ENCODE measurements around the gene NLRP5.
"Not testable (repeated sequence)": the region's sequence is repeated elsewhere in the genome, so short reads cannot be mapped to it uniquely, and the experiment has no call there.

Gene NLRP5

DNA sequence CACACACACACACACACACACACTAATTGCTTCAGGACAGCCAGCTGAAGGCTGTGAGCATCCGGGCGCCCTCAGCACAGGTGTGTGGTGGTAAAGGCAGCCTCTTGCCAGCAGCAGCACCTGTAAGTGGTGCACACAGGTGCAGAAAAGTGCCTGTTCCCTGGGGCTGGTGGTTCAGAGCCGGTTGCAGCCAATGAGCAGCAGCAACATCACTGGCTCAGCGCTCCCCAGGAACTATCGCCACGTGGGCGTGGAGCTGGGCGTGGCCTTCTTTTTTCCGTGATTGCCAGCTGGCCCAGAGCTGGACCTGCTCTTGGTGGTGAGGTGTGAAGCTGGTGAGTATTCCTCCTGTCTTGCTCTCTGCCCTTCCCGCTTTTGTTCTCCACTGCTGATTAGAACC lies at the start of gene NLRP5:
NLRP5 (plus strand) TSS at position 289 of the 400 bp plus-strand sequence.
- DNase-seq, result no peak

DNA sequence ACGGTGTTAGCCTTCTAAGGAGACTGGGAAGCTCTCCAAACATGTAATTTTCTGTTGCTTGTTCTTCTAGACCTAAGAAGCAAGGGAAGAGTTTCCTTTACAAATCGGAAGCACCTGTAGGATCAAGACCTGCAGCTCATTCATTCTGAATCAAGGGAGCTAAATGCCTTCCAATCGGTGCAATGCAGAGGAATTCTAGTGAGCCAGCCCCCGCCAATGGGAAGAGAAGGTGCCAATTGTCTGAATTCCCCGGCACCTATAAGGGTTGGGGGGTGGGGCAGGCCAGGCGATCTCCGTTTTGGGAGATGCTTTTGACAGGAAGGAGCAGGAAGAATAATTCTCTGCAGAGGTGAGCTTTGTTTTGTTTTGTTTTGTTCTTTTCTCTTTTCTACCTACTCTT lies 47.4 kb upstream of the NLRP5 start:
- DNase-seq, result no peak

DNA sequence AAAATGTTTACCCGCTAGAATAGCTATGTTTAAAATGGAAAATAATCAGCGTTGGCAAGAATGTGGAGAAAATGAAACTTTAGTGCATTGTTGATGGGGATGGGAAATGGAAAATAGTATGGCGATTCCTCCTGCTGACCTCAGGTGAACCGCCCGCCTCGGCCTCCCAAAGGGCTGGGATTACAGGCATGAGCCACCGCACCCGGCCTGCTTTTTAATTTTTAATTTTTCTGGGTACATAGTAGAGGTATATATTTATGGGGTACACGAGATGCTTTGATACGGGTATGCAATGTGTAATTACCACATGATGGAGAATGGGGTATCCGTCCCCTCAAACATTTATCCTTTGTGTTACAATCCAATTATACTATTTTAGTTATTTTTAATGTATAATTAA lies 46.3 kb upstream of the NLRP5 start:
- no peak for DNase-seq

DNA sequence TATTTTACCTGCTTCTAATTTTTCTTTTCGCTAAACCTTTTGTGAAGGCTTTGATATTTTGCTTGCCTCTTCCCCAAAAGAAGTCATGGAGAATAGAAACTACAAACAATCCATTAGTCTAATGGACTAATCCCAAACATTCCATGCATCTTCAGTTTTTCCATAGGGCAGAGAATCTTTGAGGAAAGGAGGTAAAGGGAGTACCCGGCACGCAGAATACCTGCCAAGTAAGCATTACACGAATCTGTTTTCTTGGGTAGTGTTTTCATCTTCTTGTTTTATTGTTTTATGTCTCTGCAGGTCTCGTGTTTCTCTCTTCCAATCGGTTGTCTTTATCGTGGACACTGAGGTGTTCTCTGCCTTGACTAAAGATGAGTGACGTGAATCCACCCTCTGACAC lies 39.0 kb upstream of the NLRP5 start, which contains the start of gene NLRP8:
NLRP8 (plus strand) TSS at position 301 of the 400 bp plus-strand sequence.
- no peak for DNase-seq

DNA sequence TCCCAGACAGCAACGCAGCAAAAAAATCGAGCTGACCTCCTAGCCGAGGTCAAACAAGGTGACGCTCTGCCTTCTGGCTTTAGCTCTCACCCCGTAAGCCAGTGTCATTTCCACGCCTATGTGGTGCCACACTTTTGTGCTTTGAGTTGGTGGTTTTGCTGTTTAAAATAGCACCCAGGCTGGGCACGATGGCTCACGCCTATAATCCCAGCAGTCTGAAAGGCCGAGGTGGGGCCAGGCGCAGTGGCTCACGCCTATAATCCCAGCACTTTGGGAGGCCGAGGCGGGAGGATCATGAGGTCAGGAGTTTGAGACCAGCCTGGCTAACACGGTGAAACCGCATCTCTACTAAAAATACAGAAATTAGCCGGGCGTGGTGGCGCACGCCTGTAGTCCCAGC lies 36.0 kb upstream of the NLRP5 start:
- DNase-seq, result not testable (repeated sequence)

DNA sequence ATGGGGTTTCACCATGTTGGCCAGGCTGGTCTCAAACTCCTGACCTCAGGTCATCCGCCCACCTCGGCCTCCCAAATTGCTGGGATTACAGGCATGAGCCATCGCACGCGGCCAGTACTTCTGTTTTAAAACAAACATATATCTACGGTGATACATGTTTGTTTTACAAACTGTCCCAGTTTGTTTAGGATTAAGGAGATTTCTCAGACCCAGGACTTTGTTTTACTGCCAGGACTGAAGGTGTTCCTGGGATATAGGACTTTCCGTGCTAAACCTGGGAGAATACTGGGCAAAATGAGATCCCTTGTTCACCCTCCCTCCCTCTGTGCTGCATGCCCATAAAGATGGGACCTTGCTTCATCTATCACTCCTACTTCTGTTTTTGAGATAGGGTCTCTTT lies 30.1 kb upstream of the NLRP5 start:
- DNase-seq, result no peak

DNA sequence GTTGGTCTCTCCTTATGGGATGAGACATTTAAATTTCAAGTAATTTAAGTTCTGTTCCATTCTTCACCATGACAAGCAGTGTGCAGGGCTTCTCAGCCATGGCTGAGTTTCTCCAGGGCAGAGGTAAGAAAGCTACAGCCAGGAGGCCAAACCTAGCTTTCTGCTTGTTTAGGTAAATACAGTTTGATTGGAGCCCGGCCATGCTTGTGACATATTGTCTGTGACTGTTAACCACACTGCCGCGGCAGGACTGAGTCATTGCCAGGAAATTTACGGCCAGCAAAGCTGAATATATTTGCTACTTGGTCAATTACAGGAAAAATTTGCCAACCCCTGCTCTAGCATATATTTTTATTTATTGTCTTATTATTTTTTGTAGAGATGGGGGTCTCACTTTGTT lies 28.2 kb upstream of the NLRP5 start:
- no peak for DNase-seq

DNA sequence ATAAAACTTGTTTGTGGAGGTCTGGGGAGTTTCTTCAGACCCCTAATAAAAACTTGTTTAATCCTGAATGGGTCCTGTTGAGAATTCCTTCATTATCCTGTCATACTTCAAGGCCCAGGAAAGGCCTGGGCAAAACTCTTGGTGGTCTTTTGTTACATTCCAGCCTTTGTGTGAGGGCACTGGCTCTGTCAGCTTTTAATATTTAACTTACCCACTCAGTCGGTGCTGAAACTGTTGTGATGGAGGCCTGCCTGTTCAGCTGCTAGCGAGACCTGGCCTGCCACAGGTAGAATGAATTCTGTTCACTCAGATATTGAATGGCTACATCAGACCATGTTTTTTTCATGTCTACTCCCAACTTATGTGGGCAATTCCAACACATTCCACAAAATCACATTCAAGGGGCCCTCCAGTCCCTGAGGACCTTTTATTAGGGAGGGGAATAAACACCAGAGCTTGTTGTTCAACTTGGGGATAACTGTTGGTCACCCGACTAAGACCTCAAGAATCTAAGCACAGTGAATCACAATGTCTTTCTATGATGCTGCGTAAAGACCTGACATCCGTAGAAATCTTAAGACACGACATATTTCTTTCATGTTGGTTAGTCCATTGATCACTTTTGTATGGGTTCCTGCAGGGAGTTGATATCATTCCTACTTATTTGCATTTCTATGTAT lies 26.4 kb upstream of the NLRP5 start:
- no peak for DNase-seq

DNA sequence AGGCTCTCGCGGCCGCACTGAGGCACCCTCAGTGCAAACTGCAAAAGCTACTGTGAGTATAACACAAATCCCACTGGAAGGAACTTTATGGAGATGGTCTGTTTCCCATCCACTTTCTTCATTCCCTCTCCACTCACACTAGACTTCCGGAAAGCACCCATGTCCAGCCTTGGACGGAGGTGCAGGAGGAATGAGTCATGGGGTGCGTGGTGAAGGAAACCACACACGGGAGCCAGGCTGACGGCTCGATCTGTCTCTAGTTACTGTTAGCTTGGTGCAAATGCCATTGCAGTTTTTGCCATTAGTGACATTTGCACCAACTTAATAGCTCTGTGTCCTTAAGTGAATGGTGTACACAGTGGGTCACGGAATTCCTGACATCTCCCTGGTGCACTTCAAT lies 24.4 kb upstream of the NLRP5 start:
- DNase-seq, result no peak

DNA sequence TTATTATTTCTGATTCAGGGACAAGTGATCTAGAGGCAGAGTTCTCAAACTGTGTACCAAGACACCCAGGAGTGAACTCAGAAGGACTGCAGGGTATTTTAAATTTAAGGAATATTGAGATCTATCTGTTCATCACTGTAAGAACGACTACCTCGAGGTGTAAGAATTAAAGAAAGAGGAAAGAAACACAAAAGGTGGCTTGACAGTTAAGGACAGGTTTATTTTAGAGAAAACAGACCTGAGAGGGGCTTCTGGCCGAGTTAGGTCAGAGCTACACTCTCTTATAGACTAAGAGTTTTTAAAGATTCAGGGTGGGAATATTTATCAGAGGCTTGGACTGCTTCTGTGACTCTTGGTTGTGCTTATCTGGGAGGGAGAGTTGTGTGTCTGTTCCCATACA lies 12.6 kb upstream of the NLRP5 start:
- DNase-seq, result no peak

DNA sequence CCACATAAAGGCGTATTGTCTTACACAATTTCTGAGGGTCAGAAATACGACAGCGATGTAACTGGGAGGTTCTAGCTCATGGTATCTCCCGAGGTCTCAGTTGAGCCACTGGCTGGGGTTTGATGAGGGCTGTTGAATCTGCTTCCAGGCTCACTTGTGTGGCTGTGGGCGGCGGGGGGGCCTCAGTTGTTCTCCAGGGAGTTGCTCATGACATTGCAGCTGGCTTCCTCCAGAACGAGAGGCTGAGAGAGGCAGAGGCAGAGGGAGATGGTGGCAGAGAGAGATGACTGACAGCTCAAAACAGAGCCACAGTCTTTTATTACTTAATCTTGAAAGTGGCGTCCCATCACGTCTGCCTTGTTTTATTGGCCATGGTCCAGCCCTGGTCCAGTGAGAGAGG lies 6.2 kb upstream of the NLRP5 start:
- no peak for DNase-seq

DNA sequence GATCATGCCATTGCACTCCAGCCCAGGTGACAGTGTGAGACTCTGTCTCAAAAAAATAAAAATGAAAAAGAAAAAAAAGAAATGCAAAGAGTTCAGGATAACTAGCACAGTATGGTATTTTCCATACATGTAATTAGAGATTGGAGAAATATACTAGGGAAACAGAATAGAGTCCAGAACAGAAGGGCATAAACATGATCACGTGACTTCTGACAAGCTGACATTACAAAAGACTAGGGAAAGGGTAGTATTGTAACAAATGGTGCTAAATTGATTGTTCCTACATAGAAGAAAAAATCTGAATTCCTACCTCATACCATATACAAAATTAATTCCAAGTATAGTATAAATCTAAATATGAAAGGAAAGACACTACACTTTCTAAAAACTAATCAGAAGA lies 1.3 kb upstream of the NLRP5 start:
- DNase-seq, result no peak

DNA sequence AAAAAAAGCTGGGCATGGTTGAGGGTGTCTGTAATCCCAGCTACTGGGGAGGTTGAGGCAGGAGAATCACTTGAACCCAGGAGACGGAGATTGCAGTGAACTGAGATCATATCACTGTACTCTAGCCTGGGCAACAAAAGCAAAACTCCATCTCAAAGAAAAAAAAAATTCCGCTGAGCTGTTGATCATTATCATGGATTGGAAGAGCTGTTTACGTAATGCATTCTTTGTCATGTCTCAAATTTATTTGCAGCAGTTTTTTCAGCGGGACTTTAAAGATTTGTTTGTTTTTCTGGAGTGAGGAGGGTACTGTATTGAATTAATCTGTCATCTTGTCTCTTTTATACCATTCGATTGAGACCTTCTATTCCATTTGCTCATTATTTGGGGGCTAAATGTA lies 4.3 kb downstream of the NLRP5 start:
- no peak for DNase-seq

DNA sequence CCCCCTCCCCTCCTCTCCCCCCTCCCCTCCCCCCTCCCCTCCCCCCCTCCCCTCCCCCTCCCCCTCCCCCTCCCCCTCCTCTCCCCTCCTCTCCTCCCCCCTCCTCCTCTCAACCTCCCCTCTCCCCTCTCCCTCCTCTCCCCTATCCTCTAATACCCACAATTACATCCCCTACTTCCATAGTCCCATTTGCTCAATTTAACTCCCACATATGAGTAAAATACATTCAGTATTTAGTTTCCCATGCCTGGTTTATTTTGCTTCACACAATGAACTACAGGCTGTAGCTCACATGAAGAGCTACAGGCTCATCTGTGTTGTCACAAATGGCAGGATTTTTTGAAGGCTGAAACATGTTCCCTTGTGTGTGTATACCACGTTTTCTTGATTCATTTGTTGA lies 6.9 kb downstream of the NLRP5 start:
- DNase-seq, result no peak

DNA sequence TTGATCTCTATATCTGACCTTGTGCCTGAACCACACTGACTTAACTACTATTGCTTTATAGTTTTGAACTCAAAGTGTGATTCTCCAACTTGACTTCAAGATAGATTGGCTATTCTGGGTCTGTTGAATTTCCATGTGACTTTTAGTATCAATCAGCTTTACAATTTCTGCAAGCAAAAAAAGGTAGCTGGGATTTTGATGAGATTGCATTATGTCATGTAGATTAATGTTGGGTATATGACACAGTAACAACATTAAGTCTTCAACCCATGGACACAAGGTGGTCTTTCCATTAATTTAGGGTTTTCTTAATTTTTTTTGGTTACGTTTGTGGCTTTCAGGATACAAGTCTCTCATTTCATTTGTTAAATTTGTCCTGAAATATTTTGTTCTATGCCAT lies 28.2 kb downstream of the NLRP5 start:
- DNase-seq, result no peak

DNA sequence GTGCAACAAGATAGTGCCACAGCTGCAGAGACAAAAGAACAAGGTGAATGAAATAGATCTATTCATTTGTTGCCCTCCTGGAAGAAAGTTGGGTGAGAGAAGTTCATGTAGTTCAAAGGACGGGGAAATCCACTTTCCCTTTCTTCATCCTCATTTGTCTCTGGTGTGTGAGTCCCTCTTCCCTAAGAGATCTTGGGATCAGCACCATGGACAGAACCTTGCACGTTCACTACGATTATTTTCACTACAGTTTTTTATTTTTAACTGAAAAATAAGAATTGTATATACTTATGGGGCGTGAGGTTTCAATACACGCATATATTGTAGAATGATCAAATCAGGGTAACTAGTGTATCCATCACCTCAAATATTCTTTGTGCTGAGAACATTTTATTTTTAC lies 29.2 kb downstream of the NLRP5 start:
- DNase-seq, result no peak

DNA sequence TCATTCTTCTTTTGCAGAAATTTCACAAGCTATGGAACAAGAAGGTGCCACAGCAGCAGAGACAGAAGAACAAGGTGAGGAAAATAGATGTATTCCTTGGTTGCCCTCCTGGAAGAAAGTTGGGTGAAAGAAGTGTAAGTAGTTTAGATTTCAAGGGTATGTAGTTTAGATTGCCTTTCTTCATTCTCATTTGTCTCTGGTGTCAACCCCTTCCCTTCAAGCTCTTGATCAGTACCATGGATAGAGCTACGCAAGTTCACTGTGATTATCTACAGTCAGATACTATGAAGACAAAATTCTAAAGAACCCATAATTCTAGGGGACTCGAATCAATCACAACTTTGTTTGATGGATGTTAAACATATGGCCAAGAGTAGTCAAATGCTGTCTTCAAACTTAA lies 32.8 kb downstream of the NLRP5 start:
- not testable (repeated sequence) for DNase-seq

DNA sequence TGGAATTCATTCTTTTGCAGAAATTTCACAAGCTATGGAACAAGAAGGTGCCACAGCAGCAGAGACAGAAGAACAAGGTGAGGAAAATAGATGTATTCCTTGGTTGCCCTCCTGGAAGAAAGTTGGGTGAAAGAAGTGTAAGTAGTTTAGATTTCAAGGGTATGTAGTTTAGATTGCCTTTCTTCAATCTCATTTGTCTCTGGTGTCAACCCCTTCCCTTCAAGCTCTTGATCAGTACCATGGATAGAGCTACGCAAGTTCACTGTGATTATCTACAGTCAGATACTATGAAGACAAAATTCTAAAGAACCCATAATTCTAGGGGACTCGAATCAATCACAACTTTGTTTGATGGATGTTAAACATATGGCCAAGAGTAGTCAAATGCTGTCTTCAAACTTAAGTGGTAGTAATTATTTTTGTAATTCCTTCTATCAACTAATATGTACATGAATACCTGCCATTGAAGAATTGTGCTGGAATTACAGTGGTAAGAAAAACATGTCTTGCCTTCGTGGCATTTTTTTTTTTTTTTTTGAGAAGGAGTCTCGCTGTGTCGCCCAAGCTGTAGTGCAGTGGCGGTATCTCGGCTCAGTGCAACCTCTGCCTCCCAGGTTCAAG lies 33.9 kb downstream of the NLRP5 start:
- DNase-seq, result not testable (repeated sequence)

DNA sequence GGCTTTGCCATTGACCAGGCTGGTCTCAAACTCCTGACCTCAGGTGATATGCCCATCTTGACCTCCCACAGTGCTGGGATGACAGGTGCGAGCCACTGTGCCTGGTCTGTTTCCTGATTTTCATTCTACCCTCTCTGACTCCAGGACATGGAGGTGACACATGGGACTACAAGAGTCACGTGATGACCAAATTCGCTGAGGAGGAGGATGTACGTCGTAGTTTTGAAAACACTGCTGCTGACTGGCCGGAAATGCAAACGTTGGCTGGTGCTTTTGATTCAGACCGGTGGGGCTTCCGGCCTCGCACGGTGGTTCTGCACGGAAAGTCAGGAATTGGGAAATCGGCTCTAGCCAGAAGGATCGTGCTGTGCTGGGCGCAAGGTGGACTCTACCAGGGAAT lies 40.2 kb downstream of the NLRP5 start:
- DNase-seq, result no peak

DNA sequence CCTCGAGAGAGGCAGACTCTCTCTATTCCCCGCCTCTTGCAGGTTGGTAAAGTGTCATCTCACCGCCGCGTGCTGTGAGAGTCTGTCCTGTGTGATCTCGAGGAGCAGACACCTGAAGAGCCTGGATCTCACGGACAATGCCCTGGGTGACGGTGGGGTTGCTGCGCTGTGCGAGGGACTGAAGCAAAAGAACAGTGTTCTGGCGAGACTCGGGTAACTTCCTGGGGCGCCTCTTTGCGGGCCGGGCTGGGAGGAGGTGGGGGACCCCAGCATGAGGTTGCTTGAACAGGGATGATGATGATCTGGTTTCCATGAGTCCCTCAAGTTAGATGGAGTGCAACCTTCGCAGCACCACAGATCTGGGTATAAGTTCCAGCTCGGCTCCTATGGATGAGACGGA lies 67.0 kb downstream of the NLRP5 start:
- no peak for DNase-seq

DNA sequence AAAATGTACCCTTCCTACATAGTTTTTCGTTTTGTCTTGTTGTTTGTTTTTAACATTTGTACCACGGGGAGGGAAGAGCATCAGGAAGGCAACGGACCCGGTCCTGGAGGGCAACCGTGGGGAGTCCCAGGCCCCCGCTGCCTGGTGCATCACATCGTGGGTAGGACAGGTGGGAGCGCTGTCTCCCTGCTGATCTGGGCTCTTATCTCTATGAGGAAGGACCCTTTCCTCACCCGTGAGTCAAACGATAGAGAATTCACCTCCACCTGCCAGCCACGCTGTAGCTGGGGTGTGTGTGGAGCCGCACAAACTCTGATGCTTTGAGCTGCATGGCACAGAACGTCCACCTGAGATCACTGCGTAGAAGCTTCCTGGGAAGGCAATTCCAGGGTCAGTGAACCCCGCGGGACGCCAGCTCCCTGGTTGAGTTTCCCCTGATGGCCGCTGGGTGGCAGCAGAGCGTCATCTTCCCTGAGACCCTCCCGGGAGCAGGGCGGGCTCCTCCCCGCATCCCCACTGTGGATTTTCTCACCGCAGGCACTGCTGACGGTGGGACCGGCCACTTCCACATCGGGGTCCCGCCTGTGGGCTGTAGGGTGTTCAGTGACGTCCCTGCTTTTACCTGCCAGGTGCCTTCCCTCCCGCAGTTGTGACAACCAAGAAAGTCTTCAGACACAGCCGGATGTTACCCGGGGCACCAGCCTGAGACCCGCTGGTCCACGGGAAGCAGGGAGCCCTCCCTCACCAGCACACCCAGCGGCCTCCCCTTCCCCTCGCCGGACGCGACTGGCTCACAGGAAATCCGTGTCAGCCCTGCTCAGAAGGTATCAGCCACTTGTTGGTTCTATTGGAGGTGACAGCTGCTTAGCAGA lies 79.8 kb downstream of the NLRP5 start:
- DNase-seq, result no peak

DNA sequence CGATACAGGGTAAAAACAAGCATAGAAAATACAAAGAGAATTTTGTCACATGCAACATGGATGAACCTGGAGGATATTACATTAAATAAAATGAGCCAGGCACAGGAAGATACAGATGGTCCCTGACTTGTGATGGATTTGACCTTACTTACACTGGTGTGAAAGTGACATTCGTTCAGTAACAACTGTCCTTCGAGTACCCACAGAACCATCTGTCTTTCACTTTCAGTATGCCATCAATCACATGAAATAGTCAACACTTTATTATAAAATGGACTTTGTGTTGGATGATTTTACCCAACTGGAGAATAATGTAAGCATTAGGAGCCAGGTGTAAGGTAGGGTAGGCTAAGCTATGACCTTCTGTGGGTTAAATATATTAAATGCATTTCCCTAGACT lies 83.1 kb downstream of the NLRP5 start:
- no peak for DNase-seq

DNA sequence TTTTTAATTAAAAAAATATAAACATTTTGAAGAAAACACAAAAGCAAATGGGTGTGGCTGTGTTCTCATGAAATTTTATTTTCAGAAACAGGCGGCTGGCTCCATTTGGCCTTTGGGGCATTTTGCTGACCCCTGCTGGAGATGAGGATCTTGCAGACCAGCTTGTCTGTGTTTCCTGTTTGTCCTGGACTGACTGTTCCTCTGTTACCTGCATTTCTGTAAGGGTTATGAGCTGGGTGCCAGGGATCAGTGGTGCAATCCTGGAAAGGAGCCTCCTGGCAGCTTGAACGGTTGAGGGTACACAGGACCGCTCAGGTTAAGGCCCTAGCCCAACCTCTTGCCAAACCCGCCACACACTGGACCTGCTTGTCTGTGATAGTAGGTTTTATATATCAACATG lies 84.6 kb downstream of the NLRP5 start:
- no peak for DNase-seq

DNA sequence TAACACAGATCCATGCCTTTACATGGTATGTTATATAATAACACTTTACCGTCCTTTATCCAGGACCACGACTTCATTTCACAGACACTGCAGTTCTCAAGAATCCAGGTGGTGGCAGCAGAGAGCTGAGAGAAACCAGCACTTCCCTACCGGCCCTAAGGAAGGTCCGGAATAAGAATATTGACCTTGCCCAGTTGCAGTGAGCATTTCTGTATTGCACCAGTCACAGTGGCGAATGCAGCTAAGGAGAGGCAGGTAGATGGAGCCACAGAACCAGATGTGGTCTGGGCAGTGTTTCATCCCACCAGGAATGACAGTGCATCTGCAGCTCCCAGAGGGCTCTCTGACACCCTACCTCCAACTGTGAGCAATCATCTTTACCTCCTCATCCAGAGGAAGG lies 89.9 kb downstream of the NLRP5 start:
- no peak for DNase-seq
